Skeletal muscle tissue (tissue), 4 donors: ENCODE measurements around the gene IL10RB. TPM values are rescaled to one million over a fixed set of nuclear protein-coding genes. Genes with fewer than 3 reads are reported as not detected.

Experiments
- H3K27ac ChIP-seq: one replicate; pipeline ENCODE4 v1.7.0; 2013; ENCODE audit warnings: mild to moderate bottlenecking, low read depth, low read length, inconsistent platforms
- H3K27me3 ChIP-seq, 3 donors: one replicate each; pipeline ENCODE4 v1.7.0; 2013; ENCODE audit warnings: low read length in 3 of 3; ENCODE audit not compliant: control insufficient read depth in 3 of 3, insufficient read depth in 3 of 3
- H3K36me3 ChIP-seq, 3 donors: one replicate each; pipeline ENCODE4 v1.7.0; 2013; ENCODE audit warnings: low read length in 3 of 3; ENCODE audit not compliant: control insufficient read depth in 3 of 3, insufficient read depth in 3 of 3
- H3K4me1 ChIP-seq, 3 donors: one replicate each; pipeline ENCODE4 v1.7.0; 2013; ENCODE audit warnings: low read length in 3 of 3, mild to moderate bottlenecking in 3 of 3; ENCODE audit not compliant: control insufficient read depth in 3 of 3, insufficient read depth in 3 of 3
- H3K4me3 ChIP-seq, 3 donors: one replicate each; pipeline ENCODE4 v1.7.0; 2013; ENCODE audit warnings: low read length in 3 of 3
- H3K9ac ChIP-seq, 3 donors: one replicate each; pipeline ENCODE4 v1.7.0; 2013; ENCODE audit warnings: low read length in 3 of 3, mild to moderate bottlenecking in 3 of 3, moderate library complexity in 2 of 3, low read depth in 1 of 3
- H3K9me3 ChIP-seq, 3 donors: one replicate each; pipeline ENCODE4 v1.7.0; 2013; ENCODE audit warnings: low read length in 3 of 3; ENCODE audit not compliant: control insufficient read depth in 3 of 3
- total RNA-seq: library from RNA; depleted of rRNA; stranded (reverse); fragments of >200 nt; gene quantifications from one replicate; pipeline ENCODE4 v1.2.3, GENCODE V29; 2014
- donor health status: Osteomylitis.

The IL10RB gene
- total RNA-seq, 1 donor from 2014 or later = 23.0 TPM

GRCh38 chr21:33262921-33263320, 3.2 kb upstream of the IL10RB start:
- H3K4me3 ChIP-seq = no peak overlapping the region
- H3K27me3 ChIP-seq = no peaks in the 10 kb centered on the region
- no peak overlapping the region for H3K27ac ChIP-seq
- H3K4me1 ChIP-seq = peaks cover 11 to 25% (median 23%) of the 10 kb centered on the region in 3 donors
- no peaks in the 10 kb centered on the region for H3K9me3 ChIP-seq
- peaks cover 5 to 15% (median 14%) of the 10 kb centered on the region in 3 donors for H3K36me3 ChIP-seq
- no peak overlapping the region for H3K9ac ChIP-seq

GRCh38 chr21:33264561-33264960, 1.6 kb upstream of the IL10RB start:
- peak overlapping the region in 2 of 3 donors; percentile 23 to 34 for H3K9ac ChIP-seq
- peaks cover 3 to 13% (median 11%) of the 10 kb centered on the region in 3 donors for H3K36me3 ChIP-seq
- H3K27ac ChIP-seq = peak overlapping the region; percentile 87
- peaks cover 12 to 25% (median 25%) of the 10 kb centered on the region in 3 donors for H3K4me1 ChIP-seq
- H3K27me3 ChIP-seq = no peaks in the 10 kb centered on the region
- no peaks in the 10 kb centered on the region for H3K9me3 ChIP-seq
- peak overlapping the region in 1 of 3 donors; percentile 35 for H3K4me3 ChIP-seq

DNA sequence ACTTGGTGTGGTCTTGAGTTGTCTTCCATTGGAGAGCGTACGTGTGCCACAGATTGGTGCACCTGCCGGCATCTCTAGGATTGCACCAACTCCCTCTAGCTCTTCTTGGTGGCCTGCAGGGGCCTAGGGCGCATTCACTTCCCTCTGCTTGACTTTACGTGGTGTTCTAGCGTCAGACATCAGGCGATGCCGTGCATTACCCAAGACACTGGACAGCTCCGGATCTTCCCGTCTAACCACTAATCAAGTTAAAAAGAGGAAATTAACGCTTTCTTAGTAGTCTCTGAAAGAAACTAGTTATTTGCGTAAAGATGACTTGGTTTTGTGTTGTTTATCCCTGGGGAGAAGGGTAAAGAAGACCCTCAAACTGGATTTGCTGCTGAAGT, 510 bp upstream of the IL10RB start:
- peaks cover 12 to 25% (median 25%) of the 10 kb centered on the region in 3 donors for H3K4me1 ChIP-seq
- no peaks in the 10 kb centered on the region for H3K9me3 ChIP-seq
- peak overlapping the region; percentile 87 for H3K27ac ChIP-seq
- peaks cover 3 to 13% (median 11%) of the 10 kb centered on the region in 3 donors for H3K36me3 ChIP-seq
- H3K4me3 ChIP-seq = peak overlapping the region; percentile 85 to 86 (median 86)
- H3K27me3 ChIP-seq = no peaks in the 10 kb centered on the region
- H3K9ac ChIP-seq = peak overlapping the region; percentile 48 to 82 (median 71)

- H3K4me1 ChIP-seq = peaks cover 12 to 25% (median 25%) of the 10 kb centered on the region in 3 donors
- peaks cover 9 to 17% (median 13%) of the 10 kb centered on the region in 3 donors for H3K36me3 ChIP-seq
Observed at GRCh38 chr21:33266789-33267135, 595 bp downstream of the IL10RB start.

DNA sequence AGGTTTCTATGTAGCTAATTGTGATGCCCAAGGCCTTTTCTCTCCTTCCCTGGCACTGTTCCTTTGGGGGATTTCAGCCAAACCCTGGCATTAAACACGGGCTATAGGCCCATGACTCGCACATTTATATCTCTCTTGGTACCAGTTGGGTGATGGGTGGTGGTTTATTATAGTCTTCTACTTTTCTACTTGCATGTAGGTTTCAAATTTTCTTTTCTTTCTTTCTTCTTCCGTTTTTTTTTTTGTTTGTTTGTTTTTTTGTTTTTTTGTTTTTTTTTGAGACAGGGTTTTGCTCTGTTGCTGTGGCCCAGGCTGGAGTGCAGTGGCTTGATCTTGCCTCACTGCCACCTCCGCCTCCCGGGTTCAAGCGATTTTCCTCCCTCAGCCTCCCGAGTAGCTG, 1.1 kb downstream of the IL10RB start:
- Histone ChIP-seq H3K27me3 (no peaks in the 10 kb centered on the region), H3K4me1 (peaks cover 12 to 25% (median 25%) of the 10 kb centered on the region in 3 donors), H3K27ac (peak overlapping the region; percentile 87), H3K36me3 (peaks cover 9 to 17% (median 13%) of the 10 kb centered on the region in 3 donors), H3K9me3 (no peaks in the 10 kb centered on the region), H3K9ac (peak overlapping the region in 2 of 3 donors; percentile 82), H3K4me3 (peak overlapping the region; percentile 76 to 86 (median 85))

More at GRCh38 chr21:33266789-33267135, 595 bp downstream of the IL10RB start:
- Histone ChIP-seq H3K4me3 (peak overlapping the region; percentile 76 to 86 (median 85)), H3K9me3 (no peaks in the 10 kb centered on the region), H3K27ac (peak overlapping the region; percentile 87), H3K9ac (peak overlapping the region; percentile 82 to 88 (median 82)), H3K27me3 (no peaks in the 10 kb centered on the region)

- Histone ChIP-seq H3K9ac (no peak overlapping the region), H3K4me1 (peaks cover 12 to 25% (median 25%) of the 10 kb centered on the region in 3 donors), H3K4me3 (no peak overlapping the region), H3K27ac (peak overlapping the region; percentile 3), H3K36me3 (peaks cover 6 to 14% (median 11%) of the 10 kb centered on the region in 3 donors), H3K27me3 (no peaks in the 10 kb centered on the region), H3K9me3 (no peaks in the 10 kb centered on the region)
Observed at GRCh38 chr21:33268393-33268736, 2.2 kb downstream of the IL10RB start.

DNA sequence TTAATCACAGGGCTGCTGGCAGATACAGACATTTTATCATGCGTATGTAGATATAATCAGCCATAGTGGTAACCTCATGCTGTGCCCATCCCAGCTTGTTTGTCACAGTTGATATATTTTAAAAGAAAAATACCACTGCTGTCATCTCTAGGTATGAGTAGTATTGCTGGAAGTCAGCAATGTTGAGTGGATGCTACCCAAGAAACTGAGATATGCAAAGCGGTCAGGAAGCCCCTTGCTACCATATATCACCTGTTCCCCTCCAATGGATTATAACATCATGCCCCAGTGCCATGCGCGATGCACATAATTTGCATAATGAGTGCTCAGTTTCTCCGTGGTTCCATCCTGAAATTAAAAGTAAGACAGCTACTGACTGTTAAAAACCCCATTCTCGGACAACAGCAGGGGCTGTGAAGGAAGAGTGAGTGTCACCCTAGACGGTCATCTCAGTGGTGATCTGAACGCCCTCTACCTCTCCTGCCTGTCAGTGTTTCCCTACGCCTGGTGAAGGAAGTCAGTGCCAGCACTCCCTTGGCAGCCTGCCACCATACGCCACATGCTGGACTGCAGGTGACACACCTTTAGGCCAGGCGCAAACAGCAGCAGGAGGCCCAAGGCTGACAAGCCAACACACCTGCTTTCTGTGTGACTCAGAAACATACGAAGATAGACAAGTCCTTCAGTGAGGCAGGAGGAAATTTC, 2.7 kb downstream of the IL10RB start:
- peak overlapping the region; percentile 3 for H3K27ac ChIP-seq
- H3K27me3 ChIP-seq = no peaks in the 10 kb centered on the region
- no peaks in the 10 kb centered on the region for H3K9me3 ChIP-seq
- peaks cover 4 to 11% (median 11%) of the 10 kb centered on the region in 3 donors for H3K36me3 ChIP-seq
- no peak overlapping the region for H3K9ac ChIP-seq
- no peak overlapping the region for H3K4me3 ChIP-seq
- peaks cover 12 to 25% (median 25%) of the 10 kb centered on the region in 3 donors for H3K4me1 ChIP-seq

DNA sequence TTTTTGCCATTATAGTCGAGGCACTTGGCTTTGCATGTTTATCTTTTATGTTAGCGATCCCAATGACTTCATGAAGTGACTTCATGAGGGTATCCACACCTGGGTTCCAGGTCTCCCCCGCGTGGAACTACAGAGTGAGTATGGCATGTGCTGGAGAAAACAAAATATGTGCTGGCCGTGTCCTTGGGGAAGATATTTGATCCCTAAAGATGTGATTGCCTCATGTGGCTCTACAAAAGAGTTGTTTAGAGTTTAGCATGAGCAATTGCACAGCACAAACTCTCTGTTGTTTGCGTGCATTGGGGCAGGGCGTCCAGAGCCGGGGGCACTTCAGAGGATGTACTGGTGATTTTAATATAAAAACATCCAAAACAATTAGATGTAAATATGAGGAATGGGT, 4.8 kb downstream of the IL10RB start:
- peaks cover 5 to 11% (median 9%) of the 10 kb centered on the region in 3 donors for H3K4me1 ChIP-seq
- H3K36me3 ChIP-seq = peaks cover 4 to 12% (median 11%) of the 10 kb centered on the region in 3 donors
- H3K27me3 ChIP-seq = no peaks in the 10 kb centered on the region
- H3K27ac ChIP-seq = no peak overlapping the region
- H3K9ac ChIP-seq = no peak overlapping the region
- H3K9me3 ChIP-seq = no peaks in the 10 kb centered on the region
- no peak overlapping the region for H3K4me3 ChIP-seq

- H3K9ac ChIP-seq = no peak overlapping the region
- no peaks in the 10 kb centered on the region for H3K9me3 ChIP-seq
- no peak overlapping the region for H3K4me3 ChIP-seq
- H3K27ac ChIP-seq = no peak overlapping the region
- H3K36me3 ChIP-seq = peaks cover 4 to 15% (median 14%) of the 10 kb centered on the region in 3 donors
- no peaks in the 10 kb centered on the region for H3K27me3 ChIP-seq
- H3K4me1 ChIP-seq = peaks cover 0 to under 1% (median under 1%) of the 10 kb centered on the region in 3 donors
Observed at GRCh38 chr21:33273044-33273443, 6.9 kb downstream of the IL10RB start.

GRCh38 chr21:33278721-33279120, 12.6 kb downstream of the IL10RB start:
- Histone ChIP-seq H3K27ac (no peak overlapping the region), H3K9me3 (peaks cover 0 to 3% (median 2%) of the 10 kb centered on the region in 3 donors), H3K4me1 (no peaks in the 10 kb centered on the region), H3K27me3 (no peaks in the 10 kb centered on the region), H3K4me3 (no peak overlapping the region), H3K9ac (no peak overlapping the region), H3K36me3 (peaks cover 21 to 29% (median 25%) of the 10 kb centered on the region in 3 donors)
